ENCODE data around the gene TMEM169.
"Not testable (repeated sequence)": the region's sequence is repeated elsewhere in the genome, so short reads cannot be mapped to it uniquely, and the experiment has no call there.

Gene TMEM169

DNA sequence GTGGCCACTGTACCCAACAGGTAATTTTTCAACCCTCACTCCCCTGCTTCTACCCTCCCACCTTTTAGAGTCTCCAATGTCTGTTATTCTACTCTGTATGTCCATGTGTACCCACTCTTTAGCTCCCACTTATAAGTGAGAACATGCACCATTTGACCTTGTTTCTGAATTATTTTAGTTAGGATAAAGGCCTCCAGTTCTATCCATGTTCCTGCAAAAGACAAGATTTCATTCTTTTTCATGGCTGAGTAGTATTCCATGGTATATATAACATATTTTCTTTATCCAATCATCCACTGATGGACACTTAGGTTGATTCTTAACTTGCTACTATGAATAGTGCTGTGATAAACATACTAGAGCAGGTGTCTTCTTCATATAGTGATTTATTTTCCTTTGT lies 9.2 kb upstream of the TMEM169 start:
- no peak for DNase-seq

DNA sequence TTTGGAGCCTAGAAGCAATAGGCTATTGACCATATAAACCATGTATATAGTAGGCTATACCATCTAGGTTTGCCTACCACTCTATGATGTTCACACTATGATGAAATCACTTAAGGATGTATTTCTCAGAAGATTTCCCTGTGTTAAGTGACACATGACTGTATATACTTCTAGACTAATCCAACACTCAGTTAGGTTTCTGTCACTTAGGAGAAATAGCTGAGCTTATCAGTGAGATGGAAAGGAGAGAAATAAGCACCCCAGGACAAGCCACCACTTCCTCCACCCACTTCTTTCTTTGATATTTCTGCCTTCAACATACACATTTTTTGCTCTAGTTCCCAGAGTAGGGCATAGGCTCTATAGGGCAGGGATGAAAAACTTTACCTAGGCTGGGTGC lies 7.9 kb upstream of the TMEM169 start:
- no peak for DNase-seq

DNA sequence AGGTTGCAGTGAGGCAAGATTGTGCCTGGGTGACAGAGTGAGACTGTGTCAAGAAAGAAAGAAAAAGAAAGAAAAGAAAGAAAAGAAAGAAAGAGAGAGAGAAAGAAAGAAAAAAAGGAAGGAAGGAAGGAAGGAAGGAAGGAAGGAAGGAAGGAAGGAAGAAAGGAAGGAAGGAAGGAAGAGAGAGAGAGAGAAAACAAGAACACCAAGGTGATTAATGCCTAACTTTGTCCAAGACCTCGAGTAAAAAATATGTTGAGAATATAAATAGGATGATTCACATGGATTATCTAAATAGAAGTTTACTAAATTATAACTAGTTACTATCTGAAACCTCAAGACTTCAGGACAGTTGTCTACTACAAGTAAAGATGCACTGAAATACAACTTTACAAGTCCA lies 7.3 kb upstream of the TMEM169 start:
- DNase-seq: no peak

DNA sequence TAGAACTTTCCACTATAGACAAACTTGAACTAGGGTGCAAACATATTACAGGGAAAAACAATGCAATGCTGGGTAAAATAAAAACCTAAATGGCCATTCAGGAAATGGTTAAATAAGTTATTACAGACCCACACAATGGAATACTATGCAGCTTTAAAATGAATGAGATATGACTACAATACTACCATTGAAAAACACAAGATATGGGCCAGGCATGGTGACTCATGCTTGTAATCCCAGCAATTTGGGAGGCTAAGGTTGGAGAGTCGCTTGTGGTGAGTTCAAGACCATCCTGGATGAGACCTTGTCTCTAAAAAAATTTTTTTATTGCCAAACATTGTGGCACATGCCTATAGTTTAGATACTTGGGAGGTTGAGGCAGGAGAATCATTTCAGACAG lies 6.9 kb upstream of the TMEM169 start:
- no peak for DNase-seq

DNA sequence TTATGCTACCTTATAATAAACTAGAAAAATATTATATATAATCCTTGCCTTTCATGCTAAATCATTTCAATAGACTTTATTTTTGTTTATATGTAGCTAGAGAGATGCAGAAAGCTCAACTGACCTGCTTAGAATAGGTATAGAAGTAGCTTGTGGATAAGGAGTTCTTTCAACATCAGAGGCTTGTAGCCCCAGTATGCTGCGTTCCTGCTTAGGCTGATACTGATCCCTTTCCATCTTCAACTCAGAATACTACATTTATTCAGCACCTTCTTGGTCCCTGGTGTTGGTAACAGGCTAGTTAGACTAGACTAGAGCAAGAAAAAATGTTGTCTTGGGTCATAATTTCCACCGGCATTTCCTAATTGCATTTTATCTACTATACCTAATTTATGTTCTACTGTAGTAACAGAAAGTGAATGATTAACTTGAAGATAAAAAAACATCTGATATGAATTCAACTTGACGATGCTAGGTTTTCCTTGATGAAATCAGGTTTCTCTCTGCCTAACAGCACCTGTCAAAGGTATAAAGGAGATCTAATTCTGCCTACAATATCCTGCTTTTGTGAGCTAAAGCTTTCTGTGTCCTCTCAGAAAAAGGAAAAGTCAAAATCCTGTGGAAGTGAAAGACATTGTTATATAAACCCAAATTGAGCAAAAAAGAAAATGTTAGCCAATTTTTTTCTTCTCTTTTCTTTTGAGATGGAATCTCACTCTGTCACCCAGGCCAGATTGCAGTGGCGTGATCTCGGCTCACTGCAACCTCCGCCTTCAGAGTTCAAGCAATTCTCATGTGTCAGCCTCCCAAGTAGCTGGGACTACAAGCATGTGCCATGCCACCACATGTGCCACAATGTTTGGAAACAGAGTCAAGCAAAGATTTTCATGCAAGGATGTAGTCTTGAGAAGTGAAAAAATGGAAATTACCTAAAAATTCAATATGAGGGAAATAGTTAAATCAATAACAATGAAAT lies 5.9 kb upstream of the TMEM169 start:
- no peak for DNase-seq

DNA sequence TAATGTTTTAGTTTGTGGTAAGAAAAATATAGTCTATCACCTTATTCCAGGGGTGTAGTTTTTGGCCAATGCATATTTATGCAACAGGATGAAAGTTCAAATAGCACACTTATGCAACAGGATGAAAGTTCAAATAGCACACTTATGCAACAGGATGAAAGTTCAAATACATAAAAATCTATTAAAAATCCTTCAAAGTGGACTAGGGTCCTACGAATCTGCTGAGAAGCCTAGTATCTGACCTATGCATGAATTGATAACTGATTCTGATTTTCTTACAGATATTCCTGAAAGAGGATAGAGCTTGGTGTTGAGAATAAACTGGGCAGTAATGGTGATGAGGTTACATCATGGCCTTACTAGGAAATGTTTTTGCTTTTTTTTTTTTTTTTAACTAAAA lies 2.9 kb upstream of the TMEM169 start:
- DNase-seq: no peak

DNA sequence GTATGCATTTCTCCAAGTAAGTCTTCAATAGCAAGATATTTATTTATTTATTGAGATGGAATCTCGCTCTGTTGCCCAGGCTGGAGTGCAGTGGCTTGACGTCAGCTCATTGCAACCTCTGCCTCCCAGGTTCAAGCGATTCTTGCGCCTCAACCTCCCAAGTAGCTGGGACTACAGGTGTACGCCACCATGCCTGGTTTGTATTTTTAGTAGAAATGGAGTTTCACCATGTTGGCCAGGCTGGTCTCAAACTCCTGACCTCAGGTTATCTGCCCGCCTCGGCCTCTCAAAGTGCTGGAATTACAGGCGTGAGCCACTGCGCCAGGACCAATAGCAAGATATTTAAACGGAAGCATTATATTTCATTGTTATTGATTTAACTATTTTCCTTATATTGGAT lies 1.7 kb upstream of the TMEM169 start:
- not testable (repeated sequence) for DNase-seq

DNA sequence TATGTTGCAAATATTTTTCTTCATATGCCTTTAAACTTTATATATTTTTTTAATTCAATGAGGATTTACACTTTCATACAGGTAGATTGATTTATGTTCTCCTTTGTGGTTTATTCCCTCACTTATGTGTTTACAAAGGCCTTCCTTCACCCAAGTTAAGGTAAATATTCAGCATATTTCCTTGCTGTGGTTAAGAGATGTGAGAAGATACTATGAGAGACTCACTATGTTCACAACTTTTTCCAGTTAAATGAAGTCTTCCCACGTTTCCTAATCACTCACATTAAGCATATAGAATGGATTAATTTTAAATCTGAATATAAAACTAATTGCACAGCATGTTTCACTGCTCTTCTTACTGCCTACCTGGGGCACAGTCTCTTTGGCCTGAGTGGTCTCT lies 707 bp upstream of the TMEM169 start:
- DNase-seq: no peak

DNA sequence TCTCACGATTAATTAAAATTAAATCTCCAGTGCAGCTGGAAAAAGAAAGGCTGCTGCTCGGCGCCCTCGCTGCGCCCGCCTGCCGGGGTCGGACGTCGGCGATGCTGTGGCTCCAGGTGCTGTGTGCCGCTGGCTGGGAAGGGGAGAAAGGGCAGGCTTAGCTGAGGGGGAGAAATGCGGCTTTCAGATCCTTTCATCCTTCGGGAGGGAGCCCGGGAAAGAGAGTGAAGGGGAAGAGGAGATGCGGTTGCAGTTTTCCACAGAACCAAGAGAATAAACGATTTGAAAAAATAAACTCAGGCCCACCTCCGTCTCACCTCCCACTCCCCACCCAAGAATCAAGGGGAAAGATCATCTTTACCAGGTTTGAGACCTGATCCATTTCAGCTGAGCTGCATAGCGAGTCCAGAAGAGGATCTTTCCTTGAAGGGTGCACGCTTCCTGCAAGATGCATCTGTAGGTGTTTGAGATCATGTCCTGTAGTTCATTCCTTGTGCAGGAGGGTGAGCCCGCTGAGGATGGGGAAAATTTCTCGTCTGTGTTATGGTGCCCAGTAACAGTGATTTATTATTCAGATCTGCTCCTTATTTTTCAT lies 495 bp downstream of the TMEM169 start:
- DNase-seq: no peak

DNA sequence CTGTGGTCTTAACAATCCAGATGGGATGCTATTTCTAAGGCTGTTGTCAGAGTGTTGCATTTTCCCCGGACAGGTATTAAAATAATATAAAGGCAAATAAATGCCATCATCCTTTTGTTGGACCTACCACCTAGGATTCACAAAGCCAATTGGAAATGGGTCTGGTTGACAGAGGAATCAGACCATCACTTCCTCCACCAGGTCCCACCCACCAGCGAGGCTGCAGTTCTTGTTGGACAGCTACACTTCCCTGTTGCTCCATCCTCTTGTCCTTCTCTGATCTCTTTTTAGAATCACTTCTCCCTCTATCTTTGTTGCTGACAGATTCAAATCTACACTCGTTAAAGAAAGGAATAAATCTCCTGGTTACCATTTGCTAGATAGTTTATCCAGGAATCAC lies 1.1 kb downstream of the TMEM169 start:
- no peak for DNase-seq

DNA sequence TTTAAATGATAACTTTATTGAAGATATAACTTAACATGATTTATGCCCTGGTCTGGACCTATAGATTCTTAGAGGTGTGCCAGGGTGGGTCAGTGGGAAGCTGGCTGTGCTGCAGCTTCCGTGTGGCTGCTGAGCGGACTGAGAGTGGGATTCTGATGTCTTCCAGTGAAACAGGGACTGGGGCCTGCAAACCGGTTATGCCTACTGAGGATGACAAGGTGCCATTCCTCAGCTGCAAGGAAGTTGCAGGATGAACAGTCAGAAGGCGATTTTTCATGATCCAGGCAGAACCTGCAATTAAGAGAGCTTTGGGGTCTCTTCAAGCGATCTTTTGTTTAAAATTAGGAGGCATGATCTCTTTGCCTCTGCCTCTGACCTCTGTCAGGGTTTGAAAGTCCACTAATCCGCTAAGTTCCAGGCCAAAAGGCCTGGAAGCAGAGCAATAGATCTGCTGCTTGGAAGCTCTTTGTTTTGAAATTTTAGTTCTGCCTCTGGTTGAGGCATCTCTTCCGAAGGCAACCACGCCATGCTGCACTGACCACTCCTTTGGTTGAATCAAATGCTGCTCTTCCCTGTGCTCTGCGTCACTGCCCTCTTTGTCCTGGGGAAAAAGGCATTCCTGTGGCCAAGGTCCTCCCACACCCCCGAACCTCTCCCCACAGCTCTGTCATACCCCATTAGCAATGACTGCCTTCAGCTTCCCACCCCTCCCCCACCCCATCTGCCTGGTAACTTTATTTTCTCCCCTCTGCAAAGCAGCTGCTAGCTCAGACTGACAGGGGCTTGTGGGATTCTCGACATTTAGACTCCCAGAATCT lies 2.0 kb downstream of the TMEM169 start:
- DNase-seq: no peak

DNA sequence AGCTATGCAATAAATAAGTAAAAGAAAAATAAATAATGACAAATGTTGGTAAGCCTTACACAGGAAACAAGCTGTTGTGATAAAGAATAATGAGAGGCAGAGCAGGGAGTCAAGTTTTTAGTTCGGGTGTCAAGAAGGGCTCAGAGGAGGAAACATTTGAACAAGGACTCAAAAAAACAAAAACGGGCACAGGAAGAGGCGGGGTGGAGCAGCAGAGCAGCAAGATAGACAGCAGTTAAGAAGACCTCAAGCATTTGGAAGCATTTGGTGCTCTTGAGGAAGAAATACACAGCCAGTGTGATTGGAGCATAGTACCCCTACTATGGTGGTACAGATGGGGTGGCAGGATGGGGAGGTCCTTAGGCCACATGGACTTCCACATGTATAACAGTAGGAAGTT lies 2.8 kb downstream of the TMEM169 start:
- DNase-seq: no peak

DNA sequence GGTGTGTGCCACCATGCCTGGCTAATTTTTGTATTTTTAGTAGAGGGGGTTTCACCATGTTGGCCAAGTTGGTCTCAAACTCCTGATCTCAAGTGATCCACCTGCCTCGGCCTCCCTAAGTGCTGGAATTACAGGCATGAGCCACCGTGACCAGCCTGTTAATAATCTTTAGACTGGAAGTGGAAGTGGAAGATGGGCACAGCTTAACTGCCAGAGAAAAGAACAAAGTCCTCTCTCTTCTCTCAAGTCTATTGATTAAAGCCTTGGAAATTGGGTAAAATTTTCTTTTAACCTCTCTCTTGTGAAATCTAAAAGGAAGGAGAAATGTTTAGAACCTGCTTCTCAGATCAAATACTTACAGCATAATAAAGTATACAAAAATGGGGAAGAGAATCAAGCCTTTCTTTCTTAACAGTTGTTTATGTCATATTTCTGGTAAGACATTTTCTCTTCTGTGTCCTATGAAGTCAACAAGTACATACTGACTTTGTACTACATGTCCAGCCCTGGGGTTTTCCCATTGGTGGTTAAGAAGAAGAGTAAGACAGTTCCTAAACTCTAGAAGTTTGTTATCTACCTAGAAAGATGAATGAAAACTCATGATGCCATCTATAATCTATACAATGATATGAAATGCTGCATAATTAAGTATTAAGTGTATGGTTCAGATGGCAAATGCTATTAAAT lies 4.6 kb downstream of the TMEM169 start:
- no peak for DNase-seq

DNA sequence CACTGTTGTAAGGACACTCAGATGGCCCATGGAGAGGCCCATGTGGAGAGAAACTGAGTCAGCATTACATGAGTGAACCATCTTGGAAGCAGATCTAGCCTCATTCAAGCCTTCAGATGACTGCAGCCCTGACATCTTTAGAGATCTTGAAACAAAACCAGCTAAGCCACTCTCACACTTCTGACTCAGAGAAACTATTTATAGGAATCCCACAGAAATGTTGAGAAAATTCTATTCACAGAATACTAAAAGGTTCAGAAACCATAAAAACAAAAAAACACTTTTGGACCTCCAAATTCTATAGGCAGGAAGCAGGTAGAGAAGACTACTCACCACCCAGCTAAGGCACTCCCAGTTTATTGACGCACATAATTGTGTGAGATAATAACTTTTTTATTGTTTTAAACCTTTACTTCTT lies 8.7 kb downstream of the TMEM169 start:
- DNase-seq: no peak

DNA sequence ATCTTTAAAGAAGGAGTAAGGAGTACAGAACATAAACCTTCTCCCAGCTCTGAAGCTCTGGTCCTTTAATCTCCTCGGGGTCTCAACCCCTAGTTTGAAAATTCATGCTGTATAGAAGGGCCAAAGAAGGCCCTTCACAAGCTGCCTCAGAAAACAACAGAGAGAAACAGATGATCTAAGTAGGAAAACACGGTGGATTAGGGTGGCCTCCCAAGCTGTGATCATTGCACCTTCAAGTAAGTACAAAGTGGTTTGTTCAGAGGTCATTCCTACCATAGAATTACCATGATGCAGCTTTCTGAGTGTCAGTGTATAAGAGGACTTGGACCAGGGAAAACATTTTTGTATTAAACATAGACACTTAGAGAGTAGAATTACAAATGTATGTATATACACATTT lies 10.9 kb downstream of the TMEM169 start:
- DNase-seq: no peak

DNA sequence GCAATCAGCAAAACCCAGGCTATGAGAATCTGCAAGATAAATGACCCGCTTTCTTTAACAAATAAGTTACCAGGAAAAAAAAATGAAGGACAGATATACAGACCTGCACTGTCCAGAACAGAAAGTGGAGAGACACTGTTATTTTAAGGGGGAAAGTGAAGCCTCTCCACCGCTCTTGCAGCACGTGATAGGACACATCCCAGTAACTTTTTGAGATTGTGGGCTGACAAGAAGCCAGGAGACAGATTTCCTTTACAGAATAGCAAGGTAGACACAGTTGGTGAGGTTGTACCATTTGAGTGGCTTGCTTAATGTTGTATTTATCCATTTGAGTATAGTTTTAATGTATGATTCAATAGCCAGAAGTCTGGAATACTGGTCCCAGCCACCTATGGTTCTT lies 13.0 kb downstream of the TMEM169 start:
- DNase-seq: no peak

DNA sequence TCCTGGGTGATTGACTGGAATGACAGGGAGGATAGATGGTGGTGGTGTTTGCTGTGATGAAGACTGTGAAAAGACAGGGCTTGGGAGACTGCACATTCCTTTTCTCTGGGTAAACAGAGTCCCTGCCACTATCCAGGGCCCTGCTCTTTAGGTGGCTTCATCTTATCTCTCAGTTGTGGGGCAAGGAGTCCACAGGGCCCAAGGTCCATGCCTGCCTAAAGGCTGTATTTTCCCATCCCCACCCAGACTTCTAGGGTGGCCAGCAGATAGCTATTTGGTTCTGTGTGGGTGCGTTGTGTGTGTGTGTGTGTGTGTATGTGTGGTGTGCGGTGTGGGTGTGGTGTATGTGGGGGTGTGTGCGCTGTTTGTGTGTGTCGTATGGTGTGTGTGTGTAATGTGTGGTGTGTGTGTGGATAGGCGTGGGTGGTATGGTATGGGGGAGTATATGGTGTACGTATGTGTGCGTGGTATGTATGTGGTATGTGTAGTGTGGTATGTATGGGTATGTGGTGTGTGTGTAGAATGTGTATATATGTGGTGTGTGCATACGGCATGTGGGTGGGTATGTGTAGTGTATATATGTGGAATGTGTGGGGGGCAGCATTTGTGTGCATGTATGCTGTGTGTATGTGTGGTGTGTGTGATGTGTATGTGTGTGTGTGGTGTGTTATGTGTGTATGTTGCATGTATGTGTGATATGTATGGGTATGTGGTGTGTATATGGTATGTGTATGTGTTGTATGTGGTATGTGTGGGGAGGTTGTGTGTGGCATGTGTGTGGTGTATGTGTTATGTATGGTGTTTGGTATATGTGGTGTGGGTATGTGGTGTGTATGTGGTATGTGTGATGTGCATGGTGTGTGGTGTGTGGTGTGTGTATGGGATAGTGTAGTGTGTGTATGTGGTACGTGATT lies 17.0 kb downstream of the TMEM169 start:
- DNase-seq: no peak

DNA sequence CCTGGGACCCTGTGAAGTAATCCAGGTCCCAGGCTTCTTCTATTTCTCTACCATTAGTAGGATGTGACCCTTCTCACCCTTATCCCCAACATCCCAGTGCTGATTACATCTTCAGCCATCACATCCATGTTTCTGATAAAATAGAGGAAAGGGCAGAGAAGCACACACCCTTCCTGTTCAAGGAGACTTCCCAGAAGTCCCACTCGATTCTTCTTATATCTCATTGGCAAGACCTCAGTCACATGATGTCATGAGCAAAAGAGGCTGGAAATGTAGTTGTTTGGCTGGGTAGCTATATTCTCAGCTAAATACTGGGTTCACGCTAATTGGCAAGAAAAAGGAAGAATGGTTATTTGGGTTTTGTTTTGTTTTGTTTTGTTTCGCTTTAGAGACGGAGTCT lies 19.4 kb downstream of the TMEM169 start:
- DNase-seq: no peak

DNA sequence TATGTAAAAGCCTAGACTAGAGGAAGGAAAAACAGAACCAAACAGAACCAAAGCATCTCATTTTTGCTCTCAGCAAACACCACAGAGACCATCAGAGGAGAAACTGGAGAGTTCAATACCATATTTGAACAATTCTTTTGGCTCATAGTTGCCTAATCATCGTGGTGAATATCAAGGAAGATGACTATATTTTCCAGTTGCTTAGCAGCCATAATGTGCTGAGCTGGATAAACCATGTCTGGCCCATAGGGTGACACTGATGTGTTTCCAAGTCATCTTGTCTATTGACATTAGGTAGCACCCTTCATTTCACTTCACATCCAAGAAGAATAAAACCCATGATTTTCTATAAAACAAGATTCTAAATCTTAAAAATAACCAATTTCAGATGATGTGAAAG lies 21.5 kb downstream of the TMEM169 start:
- DNase-seq: no peak

DNA sequence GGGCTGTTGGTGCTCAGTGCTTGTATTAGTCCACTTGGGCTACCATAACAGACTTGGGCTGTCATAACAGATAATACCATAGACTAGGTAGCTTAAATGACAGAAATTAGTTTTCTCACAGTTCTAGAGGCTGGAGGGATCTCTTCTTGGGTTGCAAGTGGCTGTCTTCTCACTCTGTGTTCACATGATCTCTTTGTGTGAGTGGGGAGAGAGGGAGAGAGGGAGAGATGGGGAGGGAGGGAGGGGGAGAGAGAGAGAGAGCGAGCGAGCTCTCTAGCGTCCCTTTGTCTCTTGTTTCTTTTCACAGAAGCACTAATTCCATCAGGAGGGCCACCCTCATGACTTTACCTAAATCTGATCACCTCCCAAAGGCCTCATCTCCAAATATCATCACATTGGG lies 23.0 kb downstream of the TMEM169 start:
- no peak for DNase-seq

DNA sequence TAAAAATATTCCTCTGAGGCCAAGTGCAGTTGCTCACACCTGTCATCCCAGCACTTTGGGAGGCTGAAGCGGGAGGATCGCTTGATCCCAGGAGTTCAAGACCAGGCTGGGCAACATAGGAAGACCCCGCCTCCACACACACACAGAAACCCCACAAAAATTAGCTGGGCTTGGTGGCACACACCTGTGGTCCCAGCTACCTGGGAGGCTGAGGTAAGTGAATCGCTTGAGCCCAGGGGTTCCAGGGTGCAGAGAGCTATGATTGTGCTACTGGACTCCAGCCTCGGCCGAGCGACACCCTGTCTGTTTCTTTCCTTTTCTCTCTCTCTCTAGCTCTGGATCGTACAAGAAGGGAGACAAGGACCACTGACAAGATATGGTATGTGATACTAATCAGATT lies 25.6 kb downstream of the TMEM169 start:
- no peak for DNase-seq

DNA sequence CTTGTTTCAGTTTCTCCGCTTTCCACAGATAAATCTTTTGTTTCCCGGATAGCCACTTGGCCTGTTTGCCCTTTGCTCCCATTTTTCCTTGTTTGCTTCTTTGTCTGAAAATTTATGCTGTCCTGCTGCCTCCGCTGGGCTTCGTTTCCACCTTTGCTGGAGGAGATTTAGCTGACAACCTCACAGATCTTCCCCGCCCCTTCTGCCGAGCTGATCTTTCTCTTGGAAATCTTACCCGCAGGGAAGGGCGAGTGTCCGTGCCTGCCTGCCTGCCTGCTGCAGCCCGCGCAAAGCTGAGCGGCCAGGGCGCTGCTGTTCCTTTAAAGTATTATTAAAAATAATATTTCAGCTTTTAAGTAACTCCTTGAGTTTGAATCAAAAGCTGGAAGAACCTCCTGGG lies 26.0 kb downstream of the TMEM169 start:
- no peak for DNase-seq
